Mucosa of rectum (tissue), 2 donors: ENCODE results near the gene ATP6V0E1.
"Not testable (repeated sequence)": the region's sequence is repeated elsewhere in the genome, so short reads cannot be mapped to it uniquely, and the experiment has no call there.

Experiments used
- H3K27ac ChIP-seq, 2 donors: one replicate each; pipeline ENCODE4 v1.7.0; 2013; ENCODE audit warnings: inconsistent platforms in 2 of 2, low read depth in 2 of 2, low read length in 2 of 2
- H3K27me3 ChIP-seq, 2 donors: one replicate each; pipeline ENCODE4 v1.7.0; 2013; ENCODE audit warnings: low read length in 2 of 2; ENCODE audit not compliant: control insufficient read depth in 2 of 2, insufficient read depth in 2 of 2
- H3K36me3 ChIP-seq, 2 donors: one replicate each; pipeline ENCODE4 v1.7.0; 2013; ENCODE audit warnings: low read length in 2 of 2; ENCODE audit not compliant: control insufficient read depth in 2 of 2, insufficient read depth in 2 of 2
- H3K4me1 ChIP-seq, 2 donors: one replicate each; pipeline ENCODE4 v1.7.0; 2013; ENCODE audit warnings: low read length in 2 of 2, mild to moderate bottlenecking in 1 of 2; ENCODE audit not compliant: control insufficient read depth in 2 of 2, insufficient read depth in 2 of 2
- H3K4me3 ChIP-seq, 2 donors: one replicate each; pipeline ENCODE4 v1.7.0; 2013; ENCODE audit warnings: low read length in 2 of 2
- H3K9ac ChIP-seq, 2 donors: one replicate each; pipeline ENCODE4 v1.7.0; 2013; ENCODE audit warnings: low read length in 2 of 2, low read depth in 1 of 2, mild to moderate bottlenecking in 1 of 2
- H3K9me3 ChIP-seq, 2 donors: one replicate each; pipeline ENCODE4 v1.7.0; 2013; ENCODE audit warnings: low read length in 2 of 2; ENCODE audit not compliant: control insufficient read depth in 2 of 2
- donor health status: healthy.
- donor health status: Normal muscosa, but diverticular disease.

ATP6V0E1 gene

DNA sequence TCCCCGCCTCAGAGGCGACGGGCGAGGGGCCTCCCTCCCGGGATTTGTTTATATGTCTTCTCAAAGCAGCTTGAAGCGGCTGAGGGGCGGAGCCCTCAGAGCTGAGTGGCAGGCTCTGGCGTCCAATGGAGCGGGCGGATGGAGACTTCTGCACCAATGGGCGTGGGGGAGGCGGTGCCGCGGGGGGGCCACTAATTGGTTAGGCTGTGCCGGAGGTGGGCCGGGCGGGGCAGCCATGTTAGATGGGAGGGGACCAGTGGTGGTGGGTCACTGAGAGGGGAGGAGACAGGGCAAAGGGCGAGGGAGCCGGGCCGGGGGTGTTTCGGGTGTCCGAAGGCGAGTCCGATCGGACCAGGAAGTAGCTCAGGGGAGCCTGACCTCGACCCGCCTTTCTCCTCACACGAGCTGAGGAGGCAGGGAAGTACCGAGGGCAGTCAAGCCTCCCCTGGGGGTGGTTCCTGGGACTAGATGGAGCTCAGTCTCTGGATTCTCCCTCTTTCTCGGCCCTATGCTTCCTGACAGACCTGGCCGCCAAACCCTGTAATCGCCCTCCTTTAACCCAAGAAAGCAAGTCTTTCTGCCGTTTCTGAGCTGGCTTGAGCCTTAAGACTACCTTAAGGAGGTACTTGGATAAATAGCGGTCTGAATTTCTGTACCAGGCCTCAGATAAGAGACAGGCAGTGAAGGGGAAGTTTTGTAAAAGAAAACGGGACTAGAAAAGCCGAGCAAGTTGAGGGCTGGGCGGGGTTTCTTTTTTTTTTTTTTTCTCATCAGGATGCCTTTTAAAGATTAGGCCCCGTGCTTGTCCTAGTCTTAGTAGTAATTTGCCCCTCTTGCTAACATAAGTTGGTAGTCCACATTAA is 73.7 kb downstream of the ATP6V0E1 start:
- H3K36me3 ChIP-seq: no peaks in the 10 kb centered on the region
- H3K4me3 ChIP-seq: peak overlapping the region; percentile 93 to 99
- H3K27me3 ChIP-seq: no peaks in the 10 kb centered on the region
- H3K9me3 ChIP-seq: no peaks in the 10 kb centered on the region
- peak overlapping the region; percentile 78 to 93 for H3K9ac ChIP-seq
- peak overlapping the region; percentile 97 to 98 for H3K27ac ChIP-seq
- peaks cover 5 to 15% of the 10 kb centered on the region in 2 donors for H3K4me1 ChIP-seq

DNA sequence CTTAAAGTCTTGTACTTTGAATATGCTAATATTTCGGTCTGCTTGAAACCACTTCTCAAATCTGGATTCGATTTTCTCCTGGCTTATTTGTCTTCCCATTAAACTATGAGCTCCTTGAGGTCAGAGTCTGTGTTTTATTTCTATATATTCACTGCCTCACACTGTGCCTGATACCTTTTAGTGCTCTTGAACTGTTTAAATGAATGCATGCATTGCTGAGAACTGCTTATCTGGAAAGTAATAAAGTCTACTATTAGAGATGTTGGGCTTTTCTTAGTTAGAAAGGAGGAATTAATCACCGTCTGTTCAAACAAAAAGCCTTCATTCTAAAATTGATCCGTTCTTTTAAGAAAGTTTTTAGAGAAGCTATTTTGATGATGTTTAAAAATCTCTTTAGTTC is 78.6 kb downstream of the ATP6V0E1 start:
- no peaks in the 10 kb centered on the region for H3K27me3 ChIP-seq
- no peak overlapping the region for H3K27ac ChIP-seq
- no peaks in the 10 kb centered on the region for H3K36me3 ChIP-seq
- H3K9me3 ChIP-seq: no peaks in the 10 kb centered on the region
- no peak overlapping the region for H3K4me3 ChIP-seq
- H3K9ac ChIP-seq: no peak overlapping the region
- peaks cover 5 to 9% of the 10 kb centered on the region in 2 donors for H3K4me1 ChIP-seq

DNA sequence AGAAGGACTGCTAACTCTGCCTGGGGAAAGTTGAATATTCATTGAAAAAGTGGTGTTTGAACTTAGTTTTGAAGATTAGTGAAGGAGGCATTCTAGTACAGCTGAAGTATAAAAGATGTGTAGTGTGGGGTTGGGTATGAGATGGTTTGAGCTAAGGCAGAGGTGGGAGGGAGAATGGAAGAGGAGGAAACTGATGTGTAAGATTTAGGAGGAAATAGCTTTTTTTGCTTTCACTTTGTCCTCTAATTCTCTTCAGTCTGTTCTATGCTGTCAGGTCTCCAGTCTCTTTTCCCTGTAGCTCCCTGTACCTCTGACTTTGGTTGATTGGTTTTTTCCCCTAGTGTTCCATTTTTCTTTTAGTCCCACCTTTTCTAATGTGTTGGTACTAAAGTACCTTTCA is 81.6 kb downstream of the ATP6V0E1 start:
- Histone ChIP-seq H3K4me1 (no peaks in the 10 kb centered on the region), H3K27ac (no peak overlapping the region), H3K27me3 (no peaks in the 10 kb centered on the region), H3K9me3 (no peaks in the 10 kb centered on the region), H3K36me3 (no peaks in the 10 kb centered on the region), H3K9ac (no peak overlapping the region), H3K4me3 (no peak overlapping the region)

DNA sequence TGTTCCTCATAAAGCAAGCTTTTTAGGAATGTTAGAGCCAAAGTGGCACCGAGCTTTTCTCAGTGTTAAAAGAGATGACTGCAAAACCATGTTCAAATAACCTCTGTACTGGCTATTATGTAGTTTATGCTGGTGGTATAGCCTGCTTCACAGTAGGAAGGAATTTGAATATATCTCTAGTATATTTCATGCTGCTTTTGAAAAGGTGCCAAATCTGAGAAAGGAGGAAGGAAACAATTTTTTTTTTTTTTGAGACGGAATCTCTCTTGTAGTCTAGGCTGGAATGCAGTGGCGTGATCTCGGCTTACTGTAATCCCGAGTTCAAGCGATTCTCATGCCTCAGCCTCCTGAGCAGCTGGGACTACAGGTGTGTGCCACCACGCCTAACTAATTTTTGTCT is 86.1 kb downstream of the ATP6V0E1 start:
- H3K9me3 ChIP-seq: no peaks in the 10 kb centered on the region

DNA sequence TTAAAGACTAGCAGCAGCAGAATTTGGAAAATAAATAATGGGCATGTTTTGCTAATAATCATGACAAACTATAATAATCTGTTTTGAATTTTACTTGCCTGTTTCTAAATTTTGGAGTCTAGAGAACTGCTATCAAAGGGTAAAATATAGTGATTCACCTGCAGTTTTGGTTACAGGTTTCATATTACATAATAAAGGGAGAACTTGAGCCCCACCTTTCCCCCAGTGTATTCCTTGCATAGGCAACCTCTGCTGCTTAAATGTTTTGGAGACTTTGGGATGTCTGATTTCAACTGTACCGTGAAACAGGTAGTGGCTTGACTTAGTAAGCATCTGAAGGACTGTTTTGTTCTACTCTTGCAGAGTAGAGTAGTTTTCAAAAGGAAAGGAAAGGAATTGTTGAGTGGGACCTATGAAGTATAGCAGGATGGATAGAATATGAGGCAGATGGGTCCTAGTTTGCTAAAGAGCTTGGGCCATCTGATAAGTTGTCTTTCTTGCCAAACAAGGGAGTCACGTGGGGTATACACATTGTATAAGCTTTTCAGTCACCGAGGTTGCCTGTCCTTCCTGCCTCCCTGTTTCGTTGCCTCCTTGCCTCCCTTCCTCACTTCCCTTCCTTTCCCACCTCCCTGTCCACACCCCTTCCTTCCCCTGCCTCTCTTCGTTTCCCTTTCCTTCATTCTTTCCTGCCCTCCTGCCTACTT is 91.7 kb downstream of the ATP6V0E1 start:
- H3K36me3 ChIP-seq: no peaks in the 10 kb centered on the region
- H3K27me3 ChIP-seq: no peaks in the 10 kb centered on the region
- no peak overlapping the region for H3K9ac ChIP-seq
- no peak overlapping the region for H3K4me3 ChIP-seq
- no peaks in the 10 kb centered on the region for H3K4me1 ChIP-seq
- no peaks in the 10 kb centered on the region for H3K9me3 ChIP-seq
- no peak overlapping the region for H3K27ac ChIP-seq

More for the DNA sequence above, 86.1 kb downstream of the ATP6V0E1 start:
- Histone ChIP-seq H3K4me3 (no peak overlapping the region), H3K36me3 (no peaks in the 10 kb centered on the region), H3K27me3 (no peaks in the 10 kb centered on the region), H3K9ac (no peak overlapping the region), H3K27ac (no peak overlapping the region), H3K4me1 (no peaks in the 10 kb centered on the region)

DNA sequence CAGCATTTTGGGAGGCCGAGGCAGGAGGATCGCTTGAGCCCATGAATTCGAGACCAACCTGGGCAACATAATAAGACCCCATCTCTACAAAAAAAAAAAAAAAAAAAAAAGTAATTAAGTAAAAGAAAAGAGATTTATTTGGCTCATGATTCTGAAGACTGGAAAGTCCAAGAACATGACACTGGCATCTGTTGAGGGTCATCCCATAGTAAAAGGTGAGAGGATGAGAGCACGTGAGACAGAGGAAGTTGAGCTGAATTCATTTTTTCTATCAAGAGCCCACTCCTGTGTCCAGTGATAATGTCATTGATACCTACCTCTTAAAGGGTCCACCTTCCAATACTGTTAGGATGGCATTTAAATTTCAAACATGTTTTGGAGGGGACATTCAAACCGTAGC is 92.4 kb downstream of the ATP6V0E1 start:
- no peak overlapping the region for H3K27ac ChIP-seq
- no peak overlapping the region for H3K4me3 ChIP-seq
- H3K36me3 ChIP-seq: peaks cover 3 to 6% of the 10 kb centered on the region in 2 donors
- no peaks in the 10 kb centered on the region for H3K4me1 ChIP-seq
- no peak overlapping the region for H3K9ac ChIP-seq
- no peaks in the 10 kb centered on the region for H3K27me3 ChIP-seq
- H3K9me3 ChIP-seq: no peaks in the 10 kb centered on the region

DNA sequence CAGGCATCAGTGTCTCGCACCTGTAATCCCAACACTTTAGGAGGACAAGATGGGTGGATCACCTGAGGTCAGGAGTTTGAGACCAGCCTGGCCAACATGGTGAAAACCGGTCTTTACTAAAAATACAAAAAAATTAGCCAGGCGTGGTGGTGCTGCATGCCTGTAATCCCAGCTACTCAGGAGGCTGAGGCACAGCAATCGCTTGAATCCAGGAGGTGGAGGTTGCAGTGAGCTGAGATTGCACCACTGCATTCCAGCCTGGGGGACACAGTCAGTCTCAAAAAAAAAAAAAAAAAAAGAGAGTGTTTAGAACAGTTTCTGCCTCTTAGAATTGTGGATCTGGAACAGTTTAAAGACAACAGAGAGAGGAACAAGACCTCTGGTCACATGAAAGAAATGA is 92.9 kb downstream of the ATP6V0E1 start:
- not testable (repeated sequence) for H3K4me1 ChIP-seq, H3K27ac ChIP-seq

DNA sequence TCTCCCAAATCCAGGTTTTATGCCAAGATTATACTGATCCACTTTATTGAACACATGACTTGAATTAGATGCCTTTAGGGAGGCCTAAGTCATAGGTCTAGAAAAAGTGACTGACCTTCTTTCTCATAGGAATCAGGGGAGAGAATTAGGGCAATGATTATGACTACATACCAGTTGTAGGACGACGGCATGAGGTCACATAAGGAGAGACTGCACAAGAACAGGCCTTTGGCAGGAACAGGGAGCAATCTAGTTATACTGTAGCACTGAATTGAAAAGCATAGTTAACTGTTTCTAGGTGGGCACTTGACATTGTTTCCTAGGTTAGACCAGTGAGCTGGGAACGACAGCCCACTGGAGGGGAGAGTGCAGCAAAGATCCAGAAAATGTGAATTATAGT is 95.3 kb downstream of the ATP6V0E1 start:
- Histone ChIP-seq H3K27me3 (no peaks in the 10 kb centered on the region), H3K4me1 (no peaks in the 10 kb centered on the region), H3K9me3 (no peaks in the 10 kb centered on the region), H3K4me3 (no peak overlapping the region), H3K36me3 (peaks cover 7 to 14% of the 10 kb centered on the region in 2 donors), H3K27ac (no peak overlapping the region), H3K9ac (no peak overlapping the region)

More for the DNA sequence above, 92.9 kb downstream of the ATP6V0E1 start:
- peaks cover 3 to 11% of the 10 kb centered on the region in 2 donors for H3K36me3 ChIP-seq
- not testable (repeated sequence) for H3K27me3 ChIP-seq, H3K9ac ChIP-seq, H3K9me3 ChIP-seq, H3K4me3 ChIP-seq
